Measurements from ENCODE around the gene NLN.

GRCh38 chr5:65799857-65800256, 77.9 kb downstream of the NLN start:
- TF ChIP-seq EZH2 (IDR thresholded peaks at IDR 0.05; ENCODE audit: insufficient read depth, poor library complexity, severe bottlenecking), result no peak
- no peak for TF ChIP-seq EZH2phosphoT487 (IDR thresholded peaks at IDR 0.05; ENCODE audit: insufficient read depth, low read depth)

Measured in GM23248 (cell line).